HG03103 (cell line): ENCODE data around the gene TSR3.

Experiments used
- ATAC-seq: cut with Tn5 transposase; IDR thresholded peaks from one replicate; pipeline ENCODE4 v1.9.1; 2021; ENCODE audit warnings: low read depth; ENCODE audit not compliant: unreplicated experiment

The TSR3 gene

GRCh38 chr16:1326946-1327618 lies 24.6 kb downstream of the TSR3 start:
- ATAC-seq, result no peak

GRCh38 chr16:1326391-1326790 lies 25.3 kb downstream of the TSR3 start:
- ATAC-seq, result no peak

- ATAC-seq, result no peak
These were observed 25.9 kb downstream of the TSR3 start for GRCh38 chr16:1325673-1326371.

GRCh38 chr16:1325261-1325660 lies 26.4 kb downstream of the TSR3 start:
- no peak for ATAC-seq

- no peak for ATAC-seq
These were observed 27.3 kb downstream of the TSR3 start for GRCh38 chr16:1324286-1324826.

GRCh38 chr16:1323296-1324239 lies 28.1 kb downstream of the TSR3 start:
- no peak for ATAC-seq

GRCh38 chr16:1322407-1322806 lies 29.3 kb downstream of the TSR3 start:
- ATAC-seq, result no peak

- no peak for ATAC-seq
These were observed 30.9 kb downstream of the TSR3 start for GRCh38 chr16:1320658-1321240.

- no peak for ATAC-seq
These were observed 31.6 kb downstream of the TSR3 start for GRCh38 chr16:1320097-1320496.

- ATAC-seq, result no peak
These were observed 32.6 kb downstream of the TSR3 start for GRCh38 chr16:1319041-1319440.

GRCh38 chr16:1318268-1318545 lies 33.5 kb downstream of the TSR3 start:
- ATAC-seq, result no peak

- no peak for ATAC-seq
These were observed 34.0 kb downstream of the TSR3 start for GRCh38 chr16:1317479-1318267.

GRCh38 chr16:1316033-1316405 lies 35.7 kb downstream of the TSR3 start:
- ATAC-seq, result no peak

GRCh38 chr16:1315081-1316032 lies 36.3 kb downstream of the TSR3 start:
- ATAC-seq, result no peak

- ATAC-seq, result no peak
These were observed 37.1 kb downstream of the TSR3 start for GRCh38 chr16:1314399-1315068.

- no peak for ATAC-seq
These were observed 37.8 kb downstream of the TSR3 start for GRCh38 chr16:1313721-1314369.

- no peak for ATAC-seq
These were observed 38.8 kb downstream of the TSR3 start for GRCh38 chr16:1312903-1313302.

GRCh38 chr16:1312467-1312816 lies 39.2 kb downstream of the TSR3 start:
- ATAC-seq, result no peak
